ENCODE measurements around the gene RDX.
"Not testable (repeated sequence)": the region's sequence is repeated elsewhere in the genome, so short reads cannot be mapped to it uniquely, and the experiment has no call there.

The RDX gene

GRCh38 chr11:110194211-110194766 lies 102.1 kb downstream of the RDX start:
- not testable (repeated sequence) for H3K4me1 ChIP-seq (ENCODE audit: insufficient read depth, low read length); H3K27ac ChIP-seq (ENCODE audit: low read length)

GRCh38 chr11:110192604-110193282 lies 103.7 kb downstream of the RDX start:
- not testable (repeated sequence) for H3K9ac ChIP-seq (ENCODE audit: low read depth, low read length); H3K27ac ChIP-seq (ENCODE audit: low read length); H3K9me3 ChIP-seq (ENCODE audit: insufficient read depth, low read depth, low read length); H3K4me1 ChIP-seq (ENCODE audit: insufficient read depth, low read length); H3K36me3 ChIP-seq (ENCODE audit: insufficient read depth, low read depth, low read length); H3K4me3 ChIP-seq (ENCODE audit: low read length); H3K27me3 ChIP-seq (ENCODE audit: insufficient read depth, low read length)

More at GRCh38 chr11:110194211-110194766, 102.1 kb downstream of the RDX start:
- H3K4me3 ChIP-seq (ENCODE audit: low read length); H3K9ac ChIP-seq (ENCODE audit: low read depth, low read length); H3K27me3 ChIP-seq (ENCODE audit: insufficient read depth, low read length); H3K9me3 ChIP-seq (ENCODE audit: insufficient read depth, low read depth, low read length); H3K36me3 ChIP-seq (ENCODE audit: insufficient read depth, low read depth, low read length): not testable (repeated sequence)

- no peak overlapping the region for H3K27ac ChIP-seq (ENCODE audit: low read length)
- H3K27me3 ChIP-seq (ENCODE audit: insufficient read depth, low read length), result no peaks in the 10 kb centered on the region
- no peaks in the 10 kb centered on the region for H3K36me3 ChIP-seq (ENCODE audit: insufficient read depth, low read depth, low read length)
- H3K4me1 ChIP-seq (ENCODE audit: insufficient read depth, low read length), result peaks cover 8% of the 10 kb centered on the region; the same call in 1 of the 2 replicates
- H3K9me3 ChIP-seq (ENCODE audit: insufficient read depth, low read depth, low read length), result no peaks in the 10 kb centered on the region
- no peak overlapping the region for H3K4me3 ChIP-seq (ENCODE audit: low read length)
- H3K9ac ChIP-seq (ENCODE audit: low read depth, low read length), result no peak overlapping the region
These were observed 105.5 kb downstream of the RDX start for GRCh38 chr11:110190885-110191284.

- no peaks in the 10 kb centered on the region for H3K9me3 ChIP-seq (ENCODE audit: insufficient read depth, low read depth, low read length)
- H3K27me3 ChIP-seq (ENCODE audit: insufficient read depth, low read length), result no peaks in the 10 kb centered on the region
- no peaks in the 10 kb centered on the region for H3K36me3 ChIP-seq (ENCODE audit: insufficient read depth, low read depth, low read length)
- H3K4me3 ChIP-seq (ENCODE audit: low read length), result no peak overlapping the region
- no peak overlapping the region for H3K27ac ChIP-seq (ENCODE audit: low read length)
- no peak overlapping the region for H3K9ac ChIP-seq (ENCODE audit: low read depth, low read length)
- H3K4me1 ChIP-seq (ENCODE audit: insufficient read depth, low read length), result peaks cover 16% of the 10 kb centered on the region
These were observed 108.7 kb downstream of the RDX start for GRCh38 chr11:110187731-110188130.

GRCh38 chr11:110186867-110187266 lies 109.5 kb downstream of the RDX start:
- H3K27me3 ChIP-seq (ENCODE audit: insufficient read depth, low read length), result no peaks in the 10 kb centered on the region
- H3K9me3 ChIP-seq (ENCODE audit: insufficient read depth, low read depth, low read length), result no peaks in the 10 kb centered on the region
- no peaks in the 10 kb centered on the region for H3K36me3 ChIP-seq (ENCODE audit: insufficient read depth, low read depth, low read length)
- H3K27ac ChIP-seq (ENCODE audit: low read length), result no peak overlapping the region
- H3K4me1 ChIP-seq (ENCODE audit: insufficient read depth, low read length), result peaks cover 16% of the 10 kb centered on the region
- H3K4me3 ChIP-seq (ENCODE audit: low read length), result no peak overlapping the region
- no peak overlapping the region for H3K9ac ChIP-seq (ENCODE audit: low read depth, low read length)

GRCh38 chr11:110186456-110186855 lies 110.0 kb downstream of the RDX start:
- H3K27ac ChIP-seq (ENCODE audit: low read length), result no peak overlapping the region
- H3K9ac ChIP-seq (ENCODE audit: low read depth, low read length), result no peak overlapping the region
- H3K9me3 ChIP-seq (ENCODE audit: insufficient read depth, low read depth, low read length), result no peaks in the 10 kb centered on the region
- peaks cover 16% of the 10 kb centered on the region for H3K4me1 ChIP-seq (ENCODE audit: insufficient read depth, low read length)
- H3K4me3 ChIP-seq (ENCODE audit: low read length), result no peak overlapping the region
- H3K27me3 ChIP-seq (ENCODE audit: insufficient read depth, low read length), result no peaks in the 10 kb centered on the region
- H3K36me3 ChIP-seq (ENCODE audit: insufficient read depth, low read depth, low read length), result no peaks in the 10 kb centered on the region

- Histone ChIP-seq H3K36me3 (ENCODE audit: insufficient read depth, low read depth, low read length) (no peaks in the 10 kb centered on the region), H3K4me1 (ENCODE audit: insufficient read depth, low read length) (peaks cover 16% of the 10 kb centered on the region), H3K27me3 (ENCODE audit: insufficient read depth, low read length) (no peaks in the 10 kb centered on the region), H3K9me3 (ENCODE audit: insufficient read depth, low read depth, low read length) (no peaks in the 10 kb centered on the region), H3K4me3 (ENCODE audit: low read length) (no peak overlapping the region), H3K9ac (ENCODE audit: low read depth, low read length) (no peak overlapping the region), H3K27ac (ENCODE audit: low read length) (no peak overlapping the region)
These were observed 110.8 kb downstream of the RDX start for GRCh38 chr11:110185599-110185998.

- peaks cover 16% of the 10 kb centered on the region for H3K4me1 ChIP-seq (ENCODE audit: insufficient read depth, low read length)
- no peaks in the 10 kb centered on the region for H3K36me3 ChIP-seq (ENCODE audit: insufficient read depth, low read depth, low read length)
- no peaks in the 10 kb centered on the region for H3K9me3 ChIP-seq (ENCODE audit: insufficient read depth, low read depth, low read length)
- no peak overlapping the region for H3K4me3 ChIP-seq (ENCODE audit: low read length)
- no peak overlapping the region for H3K27ac ChIP-seq (ENCODE audit: low read length)
- no peak overlapping the region for H3K9ac ChIP-seq (ENCODE audit: low read depth, low read length)
- no peaks in the 10 kb centered on the region for H3K27me3 ChIP-seq (ENCODE audit: insufficient read depth, low read length)
These were observed 111.3 kb downstream of the RDX start for GRCh38 chr11:110185121-110185591.

GRCh38 chr11:110184456-110184855 lies 112.0 kb downstream of the RDX start:
- H3K9ac ChIP-seq (ENCODE audit: low read depth, low read length), result no peak overlapping the region
- no peaks in the 10 kb centered on the region for H3K9me3 ChIP-seq (ENCODE audit: insufficient read depth, low read depth, low read length)
- H3K4me1 ChIP-seq (ENCODE audit: insufficient read depth, low read length), result peaks cover 16% of the 10 kb centered on the region
- no peaks in the 10 kb centered on the region for H3K27me3 ChIP-seq (ENCODE audit: insufficient read depth, low read length)
- H3K4me3 ChIP-seq (ENCODE audit: low read length), result no peak overlapping the region
- H3K27ac ChIP-seq (ENCODE audit: low read length), result no peak overlapping the region
- no peaks in the 10 kb centered on the region for H3K36me3 ChIP-seq (ENCODE audit: insufficient read depth, low read depth, low read length)

- Histone ChIP-seq H3K9ac (ENCODE audit: low read depth, low read length) (no peak overlapping the region), H3K4me1 (ENCODE audit: insufficient read depth, low read length) (peaks cover 16% of the 10 kb centered on the region), H3K4me3 (ENCODE audit: low read length) (no peak overlapping the region), H3K27ac (ENCODE audit: low read length) (no peak overlapping the region), H3K9me3 (ENCODE audit: insufficient read depth, low read depth, low read length) (no peaks in the 10 kb centered on the region), H3K36me3 (ENCODE audit: insufficient read depth, low read depth, low read length) (no peaks in the 10 kb centered on the region), H3K27me3 (ENCODE audit: insufficient read depth, low read length) (no peaks in the 10 kb centered on the region)
These were observed 113.5 kb downstream of the RDX start for GRCh38 chr11:110182886-110183285.

- Histone ChIP-seq H3K9me3 (ENCODE audit: insufficient read depth, low read depth, low read length) (no peaks in the 10 kb centered on the region), H3K36me3 (ENCODE audit: insufficient read depth, low read depth, low read length) (no peaks in the 10 kb centered on the region), H3K27ac (ENCODE audit: low read length) (no peak overlapping the region), H3K4me3 (ENCODE audit: low read length) (no peak overlapping the region), H3K27me3 (ENCODE audit: insufficient read depth, low read length) (no peaks in the 10 kb centered on the region), H3K4me1 (ENCODE audit: insufficient read depth, low read length) (peaks cover 16% of the 10 kb centered on the region), H3K9ac (ENCODE audit: low read depth, low read length) (no peak overlapping the region)
These were observed 117.3 kb downstream of the RDX start for GRCh38 chr11:110179064-110179463.

GRCh38 chr11:110177086-110177456 lies 119.3 kb downstream of the RDX start:
- Histone ChIP-seq H3K4me3 (ENCODE audit: low read length) (no peak overlapping the region), H3K27ac (ENCODE audit: low read length) (no peak overlapping the region), H3K9me3 (ENCODE audit: insufficient read depth, low read depth, low read length) (no peaks in the 10 kb centered on the region), H3K27me3 (ENCODE audit: insufficient read depth, low read length) (no peaks in the 10 kb centered on the region), H3K4me1 (ENCODE audit: insufficient read depth, low read length) (peaks cover 16% of the 10 kb centered on the region), H3K36me3 (ENCODE audit: insufficient read depth, low read depth, low read length) (no peaks in the 10 kb centered on the region), H3K9ac (ENCODE audit: low read depth, low read length) (no peak overlapping the region)

Data from iPS-20b (cell line).